ENCODE data around the gene LYSMD4.

The LYSMD4 gene

DNA sequence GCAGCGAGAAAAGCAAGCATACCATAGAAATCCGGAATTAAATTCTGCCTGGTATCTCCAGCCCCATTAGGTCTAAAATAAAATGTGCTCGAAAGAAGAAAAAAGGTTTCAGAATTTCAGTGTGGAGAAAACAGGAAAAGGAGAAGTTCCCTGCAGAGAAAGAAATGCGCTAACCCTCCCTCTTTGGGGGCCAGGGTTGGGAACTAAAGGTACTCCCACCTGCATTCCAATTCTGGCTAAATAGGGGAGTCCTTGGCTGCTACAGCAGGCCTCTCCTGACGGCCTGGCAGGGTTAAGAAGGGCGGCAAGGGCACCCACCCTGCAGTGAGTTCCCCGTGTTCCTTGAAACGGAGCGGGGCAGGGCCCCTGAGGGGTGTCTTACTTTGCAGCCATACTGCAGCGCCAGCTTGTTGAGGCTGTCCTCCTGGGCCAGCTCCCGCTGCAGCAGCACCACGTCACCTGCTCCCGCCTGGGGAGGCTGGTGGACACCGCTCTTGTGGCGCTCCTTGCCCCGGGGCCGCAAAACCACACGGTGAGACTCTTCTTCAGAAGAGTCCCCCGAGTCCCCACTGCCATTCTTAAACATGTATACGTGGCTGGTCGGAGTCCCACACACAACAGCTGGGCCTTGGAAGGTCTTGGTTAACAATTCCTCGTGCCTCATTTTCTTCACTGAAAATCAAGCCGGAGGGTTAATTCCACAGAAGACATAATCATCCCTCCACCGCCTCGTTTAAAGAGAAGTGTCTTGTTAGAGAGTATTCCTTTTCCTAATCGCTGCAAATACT, 1.7 kb downstream of the LYSMD4 start:
- DNase-seq (ENCODE audit: low spot score): no peak

DNA sequence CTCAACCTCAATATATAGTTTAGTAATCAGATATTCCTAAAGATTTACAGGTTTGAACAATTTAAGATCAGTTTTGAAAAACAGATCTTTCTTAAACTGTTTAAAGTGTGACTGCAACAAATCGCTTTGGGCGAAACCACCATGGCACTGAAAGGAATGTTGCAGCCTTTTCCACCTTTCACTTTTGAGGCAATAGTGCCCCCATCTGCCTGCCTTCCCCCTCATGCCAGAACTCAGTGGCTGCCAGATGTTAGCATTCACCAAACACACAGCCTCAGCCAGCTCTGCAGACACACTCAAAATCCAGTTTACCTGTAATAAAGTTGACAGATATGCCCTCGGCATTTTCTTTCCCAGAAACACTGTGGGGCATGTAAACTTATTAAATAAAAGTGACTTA, 3.3 kb downstream of the LYSMD4 start:
- DNase-seq (ENCODE audit: low spot score): peak; percentile 70

DNA sequence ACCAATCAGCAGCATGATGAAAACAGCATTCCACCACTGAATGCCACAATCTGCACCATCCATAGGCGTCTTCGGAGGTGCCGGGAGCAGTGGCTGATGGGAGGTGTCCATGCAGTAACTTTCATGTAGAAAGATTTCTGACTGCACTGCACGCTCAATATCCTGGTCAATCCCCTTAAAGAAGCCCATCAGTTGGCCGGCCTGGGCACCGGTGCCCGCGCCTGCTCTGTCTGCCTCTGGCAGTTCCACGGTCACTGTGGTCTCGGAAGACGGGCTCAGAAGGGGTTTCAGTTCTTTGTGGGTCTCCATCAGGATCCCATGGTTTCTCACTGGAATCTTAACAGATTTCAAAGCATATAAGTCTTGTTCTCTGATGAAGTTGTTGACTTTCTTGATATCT, 3.9 kb downstream of the LYSMD4 start:
- DNase-seq (ENCODE audit: low spot score): no peak

GRCh38 chr15:99728916-99729315, 4.3 kb downstream of the LYSMD4 start:
- DNase-seq (ENCODE audit: low spot score): no peak

DNA sequence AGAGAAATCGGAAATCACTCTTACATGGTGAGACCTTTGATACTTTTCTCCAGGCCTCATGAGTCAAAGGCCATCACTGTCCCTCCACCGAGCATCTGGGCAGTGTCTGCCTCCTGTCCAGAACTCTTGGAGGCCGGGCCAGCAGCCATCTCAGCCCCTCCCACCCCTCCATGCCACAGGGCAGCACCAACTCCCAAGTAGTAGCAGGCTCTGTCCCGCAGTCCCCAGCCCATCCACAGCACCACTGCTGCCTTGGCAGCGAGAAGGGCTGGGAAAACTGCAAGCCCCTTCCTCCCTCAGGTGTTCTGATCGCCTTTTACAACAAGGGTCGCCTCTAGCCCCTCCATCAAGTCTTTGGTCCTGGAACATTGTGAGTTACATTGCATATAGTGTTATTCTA, 5.5 kb downstream of the LYSMD4 start:
- no peak for DNase-seq (ENCODE audit: low spot score)

GRCh38 chr15:99727330-99727729, 5.9 kb downstream of the LYSMD4 start:
- no peak for DNase-seq (ENCODE audit: low spot score)

- DNase-seq (ENCODE audit: low spot score): no peak
Observed at GRCh38 chr15:99726333-99726732, 6.9 kb downstream of the LYSMD4 start.

GRCh38 chr15:99722406-99722805, 10.8 kb downstream of the LYSMD4 start:
- DNase-seq (ENCODE audit: low spot score): no peak

DNA sequence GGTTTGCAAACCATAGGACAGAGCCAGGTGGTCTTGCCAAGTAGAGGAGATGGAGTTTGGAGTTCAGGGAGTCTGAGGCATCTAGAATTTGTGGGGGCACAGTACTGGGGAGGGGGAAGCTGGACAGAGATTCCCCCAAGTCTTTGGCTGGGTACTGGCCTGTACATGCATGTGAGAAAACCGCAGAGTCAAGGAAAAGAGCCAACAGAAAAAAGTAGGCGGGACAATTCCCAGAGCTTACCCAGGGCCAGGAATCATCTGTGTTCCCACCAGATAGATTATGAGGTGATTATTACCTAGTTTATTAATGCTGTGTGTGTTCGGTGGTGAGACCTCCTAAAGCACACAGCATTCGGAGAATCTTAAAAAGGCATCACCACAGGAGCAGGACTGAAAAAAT, 11.3 kb downstream of the LYSMD4 start:
- DNase-seq (ENCODE audit: low spot score): no peak

DNA sequence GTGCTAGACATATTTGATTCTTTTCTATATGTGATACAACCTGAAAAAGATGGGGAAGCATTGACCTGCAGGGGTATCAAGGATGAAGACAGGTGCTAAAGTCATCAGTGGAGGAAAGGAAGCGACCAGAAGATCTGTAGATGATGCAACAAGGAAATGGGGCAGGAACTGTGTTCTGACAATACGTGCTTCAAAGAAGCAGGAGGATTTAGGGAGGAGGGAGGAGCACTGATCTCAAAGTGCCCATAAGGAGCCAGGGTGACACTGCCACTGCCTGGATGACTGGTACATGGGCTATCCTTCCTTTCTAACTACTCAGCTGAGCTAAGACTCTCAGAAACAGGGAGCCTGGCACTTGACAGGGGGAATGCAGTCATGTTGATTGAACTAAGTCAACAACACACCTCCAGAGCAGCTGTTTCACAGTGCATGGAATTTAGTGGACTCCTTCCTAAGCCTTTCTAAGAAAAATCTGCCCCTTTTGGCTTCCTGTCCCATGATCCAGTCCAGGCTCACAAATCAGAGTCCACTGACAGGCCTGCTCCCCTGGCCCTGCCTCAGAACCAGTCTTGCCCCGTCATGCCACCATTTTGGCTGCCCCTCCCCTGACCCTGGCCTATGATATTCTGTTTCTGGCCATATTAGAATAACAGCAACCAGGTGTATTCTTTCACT, 12.0 kb downstream of the LYSMD4 start:
- DNase-seq (ENCODE audit: low spot score): no peak

GRCh38 chr15:99720533-99720932, 12.7 kb downstream of the LYSMD4 start:
- DNase-seq (ENCODE audit: low spot score): no peak

- peak; percentile 60 for DNase-seq (ENCODE audit: low spot score)
Observed at GRCh38 chr15:99719096-99719541, 14.1 kb downstream of the LYSMD4 start.

GRCh38 chr15:99718421-99718820, 14.8 kb downstream of the LYSMD4 start:
- DNase-seq (ENCODE audit: low spot score): no peak

- no peak for DNase-seq (ENCODE audit: low spot score)
Observed at GRCh38 chr15:99717161-99718009, 15.9 kb downstream of the LYSMD4 start.

GRCh38 chr15:99716540-99717095, 16.6 kb downstream of the LYSMD4 start:
- DNase-seq (ENCODE audit: low spot score): no peak

GRCh38 chr15:99712415-99712814, 20.8 kb downstream of the LYSMD4 start:
- DNase-seq (ENCODE audit: low spot score): no peak

DNA sequence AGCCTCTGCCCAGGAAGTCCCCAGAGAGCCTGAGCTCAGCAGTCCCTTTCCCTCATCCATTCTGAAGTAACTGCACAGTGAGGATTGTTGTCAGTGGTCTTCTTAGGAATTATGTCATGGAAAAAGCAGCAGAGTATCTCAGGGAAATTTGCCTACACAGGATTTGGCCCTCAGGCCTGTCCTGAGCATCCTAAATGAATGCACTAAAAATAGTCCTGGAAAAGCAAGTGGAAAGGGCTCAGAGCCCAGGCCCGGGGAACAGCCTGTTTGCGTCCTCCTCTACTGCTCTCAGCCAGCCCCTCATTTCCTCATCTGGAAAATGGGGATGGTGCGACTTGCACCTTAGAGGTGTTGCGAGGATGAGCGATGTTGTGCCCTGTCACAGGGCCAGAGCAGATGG, 21.6 kb downstream of the LYSMD4 start:
- DNase-seq (ENCODE audit: low spot score): no peak

DNA sequence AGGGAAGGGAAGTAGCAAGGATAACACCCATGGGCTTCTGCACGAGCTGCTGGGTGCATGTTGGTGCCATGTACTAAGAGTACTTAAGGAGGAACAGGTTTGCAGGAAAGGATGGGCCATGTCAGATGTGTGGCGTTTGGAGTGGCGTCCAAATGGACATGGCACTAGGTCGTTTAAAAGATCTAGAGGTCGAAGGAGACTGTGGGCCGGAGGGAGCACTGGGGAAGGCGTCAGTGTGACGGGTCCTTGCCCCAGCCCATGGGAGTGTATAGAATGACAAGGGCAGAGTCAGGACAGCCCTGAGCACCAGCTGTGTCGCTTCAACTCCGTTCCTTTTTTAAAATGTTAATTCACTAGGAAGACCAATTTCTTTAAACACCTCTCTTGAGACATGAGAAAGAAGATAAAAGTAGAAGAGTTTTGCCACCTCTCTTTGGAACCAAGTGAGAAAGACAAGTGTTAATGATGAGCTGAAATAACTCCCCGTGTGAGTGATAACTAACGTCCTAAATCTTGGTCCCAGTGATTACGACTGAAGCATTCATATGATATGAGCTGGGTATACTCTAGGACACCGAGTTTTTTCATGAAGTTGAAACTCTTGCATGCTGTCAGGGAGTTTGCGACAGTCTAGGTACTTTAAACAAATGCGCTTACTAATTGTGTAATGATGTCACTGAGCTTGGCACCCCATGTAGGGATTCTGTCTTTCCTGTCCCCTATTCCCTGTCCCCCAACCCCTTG, 23.8 kb downstream of the LYSMD4 start:
- DNase-seq (ENCODE audit: low spot score): no peak

- peak; percentile 91 for DNase-seq (ENCODE audit: low spot score)
Observed at GRCh38 chr15:99708563-99708962, 24.7 kb downstream of the LYSMD4 start.

- DNase-seq (ENCODE audit: low spot score): peak; percentile 51
Observed at GRCh38 chr15:99707473-99708270, 25.6 kb downstream of the LYSMD4 start.
